Measurements from ENCODE around the gene OR1L1.

The OR1L1 gene, protein sequence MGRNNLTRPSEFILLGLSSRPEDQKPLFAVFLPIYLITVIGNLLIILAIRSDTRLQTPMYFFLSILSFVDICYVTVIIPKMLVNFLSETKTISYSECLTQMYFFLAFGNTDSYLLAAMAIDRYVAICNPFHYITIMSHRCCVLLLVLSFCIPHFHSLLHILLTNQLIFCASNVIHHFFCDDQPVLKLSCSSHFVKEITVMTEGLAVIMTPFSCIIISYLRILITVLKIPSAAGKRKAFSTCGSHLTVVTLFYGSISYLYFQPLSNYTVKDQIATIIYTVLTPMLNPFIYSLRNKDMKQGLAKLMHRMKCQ

DNA sequence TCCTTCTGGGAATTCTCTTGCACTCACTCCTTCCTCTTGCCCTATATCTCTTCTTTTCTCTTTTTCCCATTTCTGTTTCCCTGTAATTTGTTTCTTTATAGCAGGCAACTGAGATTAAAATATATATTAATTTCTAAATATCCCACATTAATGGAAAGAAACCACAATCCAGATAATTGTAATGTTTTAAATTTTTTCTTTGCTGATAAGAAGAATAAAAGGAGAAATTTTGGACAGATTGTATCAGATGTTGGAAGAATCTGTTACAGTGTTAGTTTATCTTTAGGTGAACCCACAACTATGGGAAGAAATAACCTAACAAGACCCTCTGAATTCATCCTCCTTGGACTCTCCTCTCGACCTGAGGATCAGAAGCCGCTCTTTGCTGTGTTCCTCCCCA, at the start of gene OR1L1:
Gene OR1L1, plus strand, starts transcription at position 301 of the 400 bp plus-strand sequence. Its CDS starts 0 bp downstream, at position 301.
- no peak for DNase-seq

DNA sequence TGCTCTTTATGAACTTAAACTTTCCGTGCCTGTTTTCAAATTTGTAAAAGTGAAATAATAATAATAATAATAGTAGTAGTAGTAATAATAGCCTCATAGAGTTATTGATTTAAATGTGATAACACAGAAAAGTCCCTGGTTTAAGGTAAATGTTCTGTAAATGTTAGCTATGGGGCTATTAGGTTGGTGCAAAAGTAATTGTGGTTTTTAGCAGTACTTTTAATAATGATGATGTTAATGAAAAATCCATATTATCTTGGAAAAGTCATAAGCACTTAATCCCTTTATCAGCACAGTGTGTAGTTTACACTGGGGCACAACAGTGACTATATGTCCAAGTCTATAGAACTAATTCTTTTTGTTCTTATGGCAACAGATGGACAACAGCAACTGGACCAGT, 47.2 kb upstream of the OR1L1 start, which contains the start of gene OR1Q1:
Gene OR1Q1, plus strand, starts transcription at position 377 of the 400 bp plus-strand sequence. Its CDS starts 0 bp downstream, at position 377.
- no peak for DNase-seq

DNA sequence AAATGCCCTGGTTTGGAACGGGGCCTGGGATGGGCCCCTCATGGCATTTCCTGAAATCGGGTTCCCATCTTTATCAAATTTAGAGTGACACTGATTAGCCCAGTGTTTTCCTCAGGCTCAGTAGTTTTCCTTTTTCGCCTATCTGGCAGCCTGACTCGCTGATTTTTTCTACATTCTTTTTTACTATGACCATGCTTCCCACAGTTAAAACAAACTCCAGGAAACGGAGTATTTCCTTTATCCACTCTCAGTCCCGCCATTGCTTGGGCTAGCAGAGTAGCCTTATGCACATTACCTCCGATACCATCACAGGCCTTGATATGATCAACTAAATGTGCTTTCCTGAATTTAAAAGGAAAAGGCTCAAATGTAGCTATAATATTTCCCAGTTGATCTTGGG, 41.5 kb upstream of the OR1L1 start:
- DNase-seq = no peak

DNA sequence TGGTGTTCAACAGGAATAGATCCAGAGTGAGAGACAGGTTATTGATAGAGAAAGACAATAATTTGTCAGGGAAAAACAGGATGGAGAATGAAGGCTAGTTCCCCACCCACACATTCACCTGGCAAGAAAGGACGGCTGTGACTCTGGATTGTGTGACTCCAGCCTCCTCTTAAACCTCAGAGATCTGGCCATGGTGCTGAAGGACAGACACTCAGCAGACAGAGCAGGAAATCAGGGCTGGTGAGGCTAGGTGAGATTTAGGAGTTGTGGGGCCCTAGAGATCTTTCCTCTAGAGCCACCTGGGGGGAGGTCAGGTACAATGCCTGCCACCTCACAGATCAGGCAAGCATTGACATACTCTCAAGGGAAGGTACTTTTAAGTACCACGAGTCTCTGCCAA, 19.3 kb upstream of the OR1L1 start:
- DNase-seq = no peak

DNA sequence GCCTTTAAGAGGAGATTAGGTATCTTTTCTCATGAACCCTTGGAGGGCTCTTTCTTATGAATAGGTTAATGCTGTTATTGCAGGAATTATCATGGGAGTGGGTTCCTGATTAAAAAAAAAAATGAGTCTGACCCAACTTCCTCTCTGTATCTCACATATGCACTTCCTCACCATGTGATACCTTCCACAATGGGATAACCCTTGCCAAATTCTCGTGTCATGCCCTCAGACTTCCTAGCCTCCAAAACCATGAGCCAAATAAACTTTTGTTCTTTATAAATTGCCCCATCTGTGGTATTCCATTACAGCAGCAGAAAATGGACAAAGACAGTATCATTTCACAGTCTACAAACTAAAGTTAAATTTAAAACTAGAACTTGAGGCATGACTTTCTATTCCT, 5.1 kb upstream of the OR1L1 start:
- DNase-seq = no peak

DNA sequence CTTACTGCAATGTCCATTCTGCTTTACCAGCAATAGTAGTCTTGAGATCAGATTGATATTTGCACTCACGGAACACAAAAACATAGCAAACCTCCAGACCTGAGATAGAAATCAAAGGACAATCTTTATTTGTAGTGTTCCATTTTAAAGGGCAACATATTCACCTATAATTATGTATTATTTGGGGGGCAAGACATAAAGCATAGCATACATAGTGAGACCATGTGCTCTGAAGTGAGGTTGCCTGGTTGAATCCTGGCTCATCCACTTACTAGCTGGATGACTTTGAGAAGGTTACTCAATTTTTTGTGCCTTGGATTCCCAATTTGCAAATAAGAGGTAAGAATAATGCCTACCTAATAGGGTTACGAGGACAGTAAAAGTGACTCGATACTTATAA, 4.0 kb upstream of the OR1L1 start, which contains the start of gene OR1B1:
Gene OR1B1, minus strand, starts transcription at position 101 of the 400 bp plus-strand sequence.
- no peak for DNase-seq

DNA sequence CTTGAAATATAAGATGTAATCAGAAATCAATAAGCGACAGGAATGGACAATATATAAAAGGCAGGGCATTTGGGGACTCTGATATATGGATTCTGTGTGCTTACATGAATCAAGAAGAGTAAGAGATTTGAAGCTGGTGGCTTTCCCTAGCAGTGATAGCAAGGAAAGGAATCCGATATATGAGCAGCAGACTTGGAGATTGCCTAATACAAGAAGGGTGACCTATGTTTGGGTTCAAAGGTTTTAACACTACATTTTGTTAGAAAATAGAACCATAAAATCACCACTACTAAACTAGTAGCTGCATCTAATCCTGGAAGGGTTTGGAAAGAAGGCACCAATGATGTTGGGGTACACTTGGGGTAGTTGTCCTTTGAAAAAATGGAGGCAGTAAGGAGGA, 11.0 kb downstream of the OR1L1 start:
- no peak for DNase-seq

DNA sequence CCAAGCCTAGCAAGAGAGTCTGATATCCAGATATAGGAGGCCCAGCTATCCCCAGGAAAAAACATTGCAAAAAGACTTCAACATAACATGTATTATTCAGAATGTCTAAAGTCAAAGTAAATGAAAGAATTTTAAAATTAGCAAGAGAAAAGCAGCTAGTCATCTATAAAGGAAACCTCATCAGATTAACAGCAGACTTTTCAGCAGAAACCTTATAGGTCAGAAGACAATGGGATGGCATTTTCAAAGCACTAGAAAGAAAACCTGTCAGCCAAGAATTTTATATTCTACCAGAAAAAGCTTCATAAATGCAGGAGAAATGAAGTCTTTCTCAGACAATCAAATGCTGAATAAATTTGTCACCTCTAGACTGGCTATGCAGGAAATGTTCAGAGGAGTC, 23.3 kb downstream of the OR1L1 start:
- DNase-seq = no peak

DNA sequence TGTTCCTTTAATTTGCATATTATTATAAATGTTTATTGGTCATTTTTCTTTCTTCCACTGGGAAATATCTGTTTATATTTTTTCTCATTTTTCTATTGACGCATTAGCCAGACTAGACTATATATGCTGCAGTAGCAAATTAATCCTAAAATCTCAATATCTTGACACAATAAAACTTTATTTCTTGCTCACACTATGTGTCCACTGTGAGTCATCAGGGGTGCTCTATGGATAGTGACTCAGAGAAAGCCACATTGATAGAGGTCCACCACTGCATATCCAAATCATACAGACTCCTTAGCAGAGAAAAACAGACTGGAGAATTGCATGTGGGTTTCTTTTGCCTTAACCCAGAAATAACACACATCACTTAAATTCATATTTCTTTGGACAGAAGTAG, 34.2 kb downstream of the OR1L1 start:
- DNase-seq = no peak
